Osteoblast (primary cell): ENCODE measurements around the gene ZSCAN4. TPM values are rescaled to one million over a fixed set of nuclear protein-coding genes. Genes with fewer than 3 reads are reported as not detected.
A peak's percentile ranks its signal among the peaks of the same experiment; 100 is the strongest.

Source experiments
- DNase-seq: peaks from one replicate; pipeline ENCODE4 v3.0.0; 2011; ENCODE audit warnings: low spot score, mixed read lengths; ENCODE audit not compliant: insufficient read length; ENCODE audit errors: missing footprints
- H2AFZ ChIP-seq: 2 replicates; pipeline ENCODE4 v1.6.0; 2011; ENCODE audit warnings: mild to moderate bottlenecking, low read length
- H3K27ac ChIP-seq: 2 replicates; pipeline ENCODE4 v1.5.1; 2011; ENCODE audit warnings: mild to moderate bottlenecking, low read depth, low read length, moderate library complexity
- H3K27me3 ChIP-seq: 2 replicates; pipeline ENCODE4 v1.6.0; 2012; ENCODE audit warnings: mild to moderate bottlenecking, control low read depth, inconsistent platforms, low read length, moderate library complexity; ENCODE audit not compliant: insufficient read depth
- H3K36me3 ChIP-seq: 2 replicates; pipeline ENCODE4 v1.5.1; 2011; ENCODE audit warnings: mild to moderate bottlenecking, low read length, control low read depth, moderate library complexity; ENCODE audit not compliant: insufficient read depth
- H3K4me1 ChIP-seq: 2 replicates; pipeline ENCODE4 v1.5.1; 2011; ENCODE audit warnings: mild to moderate bottlenecking, low read length, control low read depth, moderate library complexity; ENCODE audit not compliant: insufficient read depth
- H3K4me2 ChIP-seq: 2 replicates; pipeline ENCODE4 v1.6.0; 2011; ENCODE audit warnings: mild to moderate bottlenecking, low read length; ENCODE audit not compliant: insufficient read depth
- H3K4me3 ChIP-seq: fragments of 200-600 bp; sonication (generic); 3 replicates; pipeline ENCODE4 v1.5.1; 2012; ENCODE audit warnings: mild to moderate bottlenecking, low read length, inconsistent platforms; ENCODE audit not compliant: insufficient read depth
- H3K79me2 ChIP-seq: 2 replicates; pipeline ENCODE4 v1.6.0; 2012; ENCODE audit warnings: mild to moderate bottlenecking, low read length, control low read depth, inconsistent platforms; ENCODE audit not compliant: insufficient read depth
- H3K9me3 ChIP-seq: 2 replicates; pipeline ENCODE4 v1.5.1; 2011; ENCODE audit warnings: low read depth, low read length, control low read depth
- H4K20me1 ChIP-seq: 2 replicates; pipeline ENCODE4 v1.6.0; 2012; ENCODE audit warnings: mild to moderate bottlenecking, low read length, control low read depth; ENCODE audit not compliant: insufficient read depth
- CTCF ChIP-seq: IDR thresholded peaks from 2 replicates; pipeline ENCODE4 v1.5.1; 2011; ENCODE audit warnings: mild to moderate bottlenecking, low read depth, low read length, moderate library complexity; ENCODE audit errors: extremely low read depth
- total RNA-seq: library from RNA; depleted of rRNA; stranded (reverse); fragments of >200 nt; gene quantifications from 2 replicates; pipeline ENCODE4 v1.2.3, GENCODE V29; 2012

Gene ZSCAN4
- total RNA-seq, 1 donor: 0.36 TPM

- peak; percentile 98 for DNase-seq
- Histone ChIP-seq H4K20me1 (no peaks in the 10 kb centered on the region), H3K4me1 (peaks cover 3% of the 10 kb centered on the region), H3K4me2 (peak within 1 kb of the TSS; percentile 59), H3K36me3 (peaks cover 27% of the 10 kb centered on the region), H3K27me3 (no peaks in the 10 kb centered on the region), H3K27ac (peak within 1 kb of the TSS; percentile 69), H2AFZ (peak within 1 kb of the TSS; percentile 92), H3K4me3 (peak within 1 kb of the TSS; percentile 91), H3K9me3 (peaks cover 9% of the 10 kb centered on the region), H3K79me2 (peaks cover 20% of the 10 kb centered on the region)
- no peak for TF ChIP-seq CTCF
Observed at GRCh38 chr19:57632987-57633831, 35.5 kb upstream of the ZSCAN4 start, which contains the start of gene ZNF211. Gene ZNF211 (plus strand): TSS chr19:57633168. CDS start chr19:57633347, 179 bp downstream.

GRCh38 chr19:57633832-57634131 is 35.0 kb upstream of the ZSCAN4 start:
- Histone ChIP-seq H3K79me2 (peaks cover 20% of the 10 kb centered on the region), H3K36me3 (peaks cover 29% of the 10 kb centered on the region), H4K20me1 (no peaks in the 10 kb centered on the region), H2AFZ (peak overlapping the region; percentile 92), H3K27ac (peak overlapping the region; percentile 69), H3K27me3 (no peaks in the 10 kb centered on the region), H3K4me1 (peaks cover 3% of the 10 kb centered on the region), H3K9me3 (peaks cover 8% of the 10 kb centered on the region), H3K4me3 (peak overlapping the region; percentile 91), H3K4me2 (peak overlapping the region; percentile 59)
- no peak for TF ChIP-seq CTCF
- no peak for DNase-seq

DNA sequence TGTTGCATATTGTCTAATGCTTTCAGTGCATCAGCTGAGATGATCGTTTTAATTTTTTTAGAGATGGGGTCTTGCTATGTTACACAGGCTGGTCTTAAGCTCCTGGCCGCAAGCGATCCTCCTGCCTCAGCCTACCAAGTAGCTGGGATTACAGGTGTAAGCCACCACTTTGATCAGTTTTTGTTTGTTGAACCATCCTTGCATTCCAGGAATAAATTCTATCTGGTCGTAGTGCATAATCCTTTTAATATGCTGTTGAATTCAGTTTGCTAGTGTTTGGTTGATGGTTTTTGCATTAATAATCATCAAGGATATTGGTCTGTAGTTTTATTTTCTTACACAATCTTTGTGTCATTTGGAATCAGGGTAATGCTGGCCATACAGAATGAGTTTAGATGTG is 31.4 kb upstream of the ZSCAN4 start:
- Histone ChIP-seq H3K4me3 (no peak overlapping the region), H4K20me1 (no peaks in the 10 kb centered on the region), H3K4me2 (no peak overlapping the region), H3K27me3 (no peaks in the 10 kb centered on the region), H2AFZ (no peak overlapping the region), H3K9me3 (peaks cover 29% of the 10 kb centered on the region), H3K27ac (no peak overlapping the region), H3K4me1 (peaks cover 3% of the 10 kb centered on the region), H3K79me2 (peaks cover 20% of the 10 kb centered on the region), H3K36me3 (peaks cover 57% of the 10 kb centered on the region)
- no peak for DNase-seq
- no peak for TF ChIP-seq CTCF

DNA sequence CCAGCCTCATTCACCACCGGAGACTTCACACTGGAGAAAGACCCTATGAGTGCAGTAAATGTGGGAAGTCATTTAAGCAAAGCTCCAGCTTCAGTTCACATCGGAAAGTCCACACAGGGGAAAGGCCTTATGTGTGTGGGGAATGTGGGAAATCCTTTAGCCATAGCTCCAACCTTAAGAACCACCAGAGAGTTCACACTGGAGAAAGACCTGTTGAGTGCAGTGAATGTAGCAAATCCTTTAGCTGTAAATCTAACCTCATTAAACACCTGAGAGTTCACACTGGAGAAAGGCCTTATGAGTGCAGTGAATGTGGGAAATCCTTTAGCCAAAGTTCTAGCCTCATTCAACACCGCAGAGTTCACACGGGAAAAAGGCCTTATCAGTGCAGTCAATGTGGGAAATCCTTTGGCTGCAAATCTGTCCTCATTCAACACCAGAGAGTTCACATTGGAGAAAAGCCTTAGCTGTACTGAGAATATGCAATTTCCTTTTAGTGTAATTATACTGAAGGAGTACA is 27.0 kb upstream of the ZSCAN4 start:
- no peak for DNase-seq
- Histone ChIP-seq H3K4me1 (no peaks in the 10 kb centered on the region), H4K20me1 (no peaks in the 10 kb centered on the region), H2AFZ (no peak overlapping the region), H3K9me3 (peaks cover 38% of the 10 kb centered on the region), H3K4me3 (no peak overlapping the region), H3K27ac (no peak overlapping the region), H3K4me2 (no peak overlapping the region), H3K27me3 (no peaks in the 10 kb centered on the region), H3K36me3 (peaks cover 53% of the 10 kb centered on the region), H3K79me2 (peaks cover 5% of the 10 kb centered on the region)
- TF ChIP-seq CTCF: no peak
